ENCODE results near the gene VRK3. TPM values are rescaled to one million over a fixed set of nuclear protein-coding genes. Genes with fewer than 3 reads are reported as not detected.

Gene VRK3
- total RNA-seq, 4 donors from 2014 or later, result 26.3 to 67.7 (median 50.0) TPM

DNA sequence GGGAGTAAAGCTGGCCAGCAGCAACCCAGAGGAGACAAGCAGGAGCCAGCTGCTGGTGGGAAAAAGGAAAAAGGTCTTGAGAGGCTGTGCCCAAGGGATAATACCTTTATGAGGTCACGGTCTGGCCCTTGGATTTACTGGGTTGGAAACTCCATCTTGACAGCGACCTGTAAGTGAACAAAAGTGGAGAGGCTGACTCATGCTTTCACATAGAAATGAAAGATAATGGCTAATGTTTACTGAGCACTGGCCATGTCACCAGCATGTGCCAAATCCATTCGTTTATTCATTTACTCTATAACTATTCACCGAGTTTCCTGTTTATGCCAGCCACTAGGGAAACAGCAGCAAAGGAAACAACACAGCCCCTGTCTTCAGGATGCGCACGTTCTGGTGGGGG is 4.7 kb downstream of the VRK3 start:
- intact Hi-C loops (cut with DNase I; ENCODE audit: low total_unique reads) (no loop called here), in situ Hi-C loops (cut with MboI; ENCODE audit: low pct_ligation_motif_present in 1 of 4, low pct_unique_long_range_greater_than_20kb in 1 of 4, low sequenced_read_pairs in 3 of 4) (no loop called here)
- Histone ChIP-seq H3K27ac (no peak overlapping the region), H3K27me3 (no peaks in the 10 kb centered on the region), H3K9me3 (no peaks in the 10 kb centered on the region), H3K36me3 (peaks cover 0 to 27% (median 9%) of the 10 kb centered on the region in 4 donors), H3K4me3 (no peak overlapping the region), H3K4me1 (peaks cover 11 to 21% (median 14%) of the 10 kb centered on the region in 4 donors)
- 84 to 86% methylated on average over 2 to 6 of the region's 6 CpGs for WGBS, 2 donors (ENCODE audit: low coverage in 1 of 2)
- no peak for DNase-seq
- TF ChIP-seq, protein P1, sequence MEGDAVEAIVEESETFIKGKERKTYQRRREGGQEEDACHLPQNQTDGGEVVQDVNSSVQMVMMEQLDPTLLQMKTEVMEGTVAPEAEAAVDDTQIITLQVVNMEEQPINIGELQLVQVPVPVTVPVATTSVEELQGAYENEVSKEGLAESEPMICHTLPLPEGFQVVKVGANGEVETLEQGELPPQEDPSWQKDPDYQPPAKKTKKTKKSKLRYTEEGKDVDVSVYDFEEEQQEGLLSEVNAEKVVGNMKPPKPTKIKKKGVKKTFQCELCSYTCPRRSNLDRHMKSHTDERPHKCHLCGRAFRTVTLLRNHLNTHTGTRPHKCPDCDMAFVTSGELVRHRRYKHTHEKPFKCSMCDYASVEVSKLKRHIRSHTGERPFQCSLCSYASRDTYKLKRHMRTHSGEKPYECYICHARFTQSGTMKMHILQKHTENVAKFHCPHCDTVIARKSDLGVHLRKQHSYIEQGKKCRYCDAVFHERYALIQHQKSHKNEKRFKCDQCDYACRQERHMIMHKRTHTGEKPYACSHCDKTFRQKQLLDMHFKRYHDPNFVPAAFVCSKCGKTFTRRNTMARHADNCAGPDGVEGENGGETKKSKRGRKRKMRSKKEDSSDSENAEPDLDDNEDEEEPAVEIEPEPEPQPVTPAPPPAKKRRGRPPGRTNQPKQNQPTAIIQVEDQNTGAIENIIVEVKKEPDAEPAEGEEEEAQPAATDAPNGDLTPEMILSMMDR (IDR thresholded peaks at IDR 0.05), result no peak
- TF ChIP-seq EP300 (IDR thresholded peaks at IDR 0.05; ENCODE audit: low read depth), result no peak
- no peak for TF ChIP-seq POLR2AphosphoS5 (IDR thresholded peaks at IDR 0.05)
- no peak for TF ChIP-seq POLR2A (IDR thresholded peaks at IDR 0.05)

DNA sequence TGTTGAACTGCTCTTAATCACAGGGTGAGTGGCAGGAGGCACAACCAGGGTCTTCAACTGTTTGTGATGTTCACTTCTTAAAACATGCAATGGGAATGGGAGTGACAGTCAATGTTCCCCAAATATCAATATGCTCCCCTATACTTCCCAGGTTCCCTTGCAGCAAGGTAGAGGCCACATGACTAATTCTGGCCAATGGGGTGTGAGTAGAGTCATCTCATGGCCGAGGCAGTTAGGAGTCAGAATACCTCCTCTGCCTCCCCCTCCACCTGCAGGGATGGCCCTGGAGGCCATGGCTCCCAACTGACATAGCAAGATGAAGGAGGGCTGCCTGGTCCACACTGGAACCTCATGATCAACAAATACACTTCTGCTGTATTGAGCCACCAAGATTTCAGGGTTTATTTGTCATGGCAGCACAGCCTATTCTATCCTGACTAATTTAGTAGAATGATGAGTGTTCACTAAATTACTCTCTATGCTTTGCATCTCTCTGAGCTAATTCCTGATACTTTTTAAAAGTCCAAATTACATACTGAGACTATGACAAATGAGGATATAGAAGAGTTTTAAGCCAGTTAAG is 8.9 kb downstream of the VRK3 start:
- Histone ChIP-seq H3K4me1 (no peaks in the 10 kb centered on the region), H3K4me3 (no peak overlapping the region), H3K27ac (no peak overlapping the region), H3K27me3 (no peaks in the 10 kb centered on the region), H3K9me3 (no peaks in the 10 kb centered on the region), H3K36me3 (peaks cover 0 to 58% (median 24%) of the 10 kb centered on the region in 4 donors)
- intact Hi-C loops (cut with DNase I; ENCODE audit: low total_unique reads), result no loop called here
- TF ChIP-seq EP300 (IDR thresholded peaks at IDR 0.05; ENCODE audit: low read depth) (no peak), POLR2AphosphoS5 (IDR thresholded peaks at IDR 0.05) (no peak), POLR2A (IDR thresholded peaks at IDR 0.05) (no peak)
- TF ChIP-seq, protein P1 (IDR thresholded peaks at IDR 0.05), result no peak
- in situ Hi-C loops (cut with MboI; ENCODE audit: low pct_ligation_motif_present in 1 of 4, low pct_unique_long_range_greater_than_20kb in 1 of 4, low sequenced_read_pairs in 3 of 4), result no loop called here
- WGBS, 2 donors (ENCODE audit: low coverage in 1 of 2), result 100% methylated on average over 1 of the region's 1 CpG; no CpG with 5 or more reads in 1 of the 2 donors
- DNase-seq, result no peak

DNA sequence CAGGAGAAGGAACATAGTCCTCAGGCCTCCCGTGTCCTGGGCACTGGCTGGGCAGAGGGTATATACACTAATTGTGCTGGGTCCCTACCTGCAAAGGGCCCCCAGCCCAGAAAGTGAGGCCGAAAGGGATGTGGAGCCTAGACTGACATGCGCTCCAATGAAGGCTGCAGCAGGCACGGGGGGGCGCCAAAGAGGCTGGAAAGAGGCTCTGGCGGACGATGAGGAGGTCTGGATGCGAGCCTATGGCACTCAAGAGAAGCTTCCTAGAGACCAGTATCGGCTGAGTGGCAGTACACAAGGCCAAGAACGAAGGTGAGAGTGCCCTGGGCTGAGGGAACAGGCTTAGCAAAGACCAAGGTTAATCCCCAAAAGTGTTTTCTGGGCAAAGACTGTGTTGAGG is 16.6 kb downstream of the VRK3 start:
- intact Hi-C loops (cut with DNase I; ENCODE audit: low total_unique reads), result no loop called here
- Histone ChIP-seq H3K27me3 (no peaks in the 10 kb centered on the region), H3K27ac (no peak overlapping the region), H3K9me3 (no peaks in the 10 kb centered on the region), H3K36me3 (peaks cover 0 to 56% (median 23%) of the 10 kb centered on the region in 4 donors), H3K4me3 (no peak overlapping the region), H3K4me1 (peaks cover 5 to 16% (median 8%) of the 10 kb centered on the region in 4 donors)
- no peak for DNase-seq
- in situ Hi-C loops (cut with MboI; ENCODE audit: low pct_ligation_motif_present in 1 of 4, low pct_unique_long_range_greater_than_20kb in 1 of 4, low sequenced_read_pairs in 3 of 4), result no loop called here
- TF ChIP-seq POLR2AphosphoS5 (IDR thresholded peaks at IDR 0.05), result no peak
- TF ChIP-seq POLR2A (IDR thresholded peaks at IDR 0.05), result no peak
- TF ChIP-seq, protein P1 (IDR thresholded peaks at IDR 0.05), result no peak
- no peak for TF ChIP-seq EP300 (IDR thresholded peaks at IDR 0.05; ENCODE audit: low read depth)
- 65 to 70% methylated on average over 6 to 10 of the region's 10 CpGs for WGBS, 2 donors (ENCODE audit: low coverage in 1 of 2)

DNA sequence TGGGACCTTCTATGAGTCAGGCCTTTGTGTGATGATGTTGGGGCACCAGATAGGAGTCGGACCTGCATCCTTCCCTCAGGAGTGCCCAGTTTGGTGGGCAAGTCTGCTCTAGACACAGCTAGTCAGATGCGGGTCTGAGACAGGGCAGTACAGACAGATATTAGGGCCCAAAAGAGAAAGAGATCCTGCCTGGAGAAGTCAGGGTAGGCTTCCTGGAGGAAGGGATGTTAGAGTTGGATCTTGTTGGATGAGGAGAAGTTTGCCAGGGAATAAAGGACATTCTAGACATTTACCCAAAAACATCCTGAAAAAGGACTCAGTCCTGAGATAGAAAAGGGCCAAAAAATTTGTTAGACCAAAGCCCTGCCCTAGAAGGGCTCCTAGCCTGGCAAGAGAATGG is 17.2 kb downstream of the VRK3 start:
- 94 to 100% methylated on average over 1 to 2 of the region's 2 CpGs for WGBS, 2 donors (ENCODE audit: low coverage in 1 of 2)
- Histone ChIP-seq H3K4me3 (no peak overlapping the region), H3K4me1 (peaks cover 5 to 16% (median 8%) of the 10 kb centered on the region in 4 donors), H3K27ac (no peak overlapping the region), H3K36me3 (peaks cover 0 to 50% (median 20%) of the 10 kb centered on the region in 4 donors), H3K27me3 (no peaks in the 10 kb centered on the region), H3K9me3 (no peaks in the 10 kb centered on the region)
- no peak for TF ChIP-seq POLR2A (IDR thresholded peaks at IDR 0.05)
- TF ChIP-seq, protein P1 (IDR thresholded peaks at IDR 0.05), result no peak
- TF ChIP-seq POLR2AphosphoS5 (IDR thresholded peaks at IDR 0.05), result no peak
- no peak for TF ChIP-seq EP300 (IDR thresholded peaks at IDR 0.05; ENCODE audit: low read depth)
- no peak for DNase-seq
- in situ Hi-C loops (cut with MboI; ENCODE audit: low pct_ligation_motif_present in 1 of 4, low pct_unique_long_range_greater_than_20kb in 1 of 4, low sequenced_read_pairs in 3 of 4), result no loop called here
- intact Hi-C loops (cut with DNase I; ENCODE audit: low total_unique reads), result no loop called here

Measured in transverse colon (tissue), 4 donors.